NCI-H82 treated with DMSO at 0.1 percent for 48 hours (cell line): ENCODE measurements around the gene CREBBP.

Source experiments
- DNase-seq: peaks from one replicate; lab custom pipeline; 2025; ENCODE audit not compliant: unreplicated experiment; lab: John Stamatoyannopoulos, UW

The CREBBP gene

DNA sequence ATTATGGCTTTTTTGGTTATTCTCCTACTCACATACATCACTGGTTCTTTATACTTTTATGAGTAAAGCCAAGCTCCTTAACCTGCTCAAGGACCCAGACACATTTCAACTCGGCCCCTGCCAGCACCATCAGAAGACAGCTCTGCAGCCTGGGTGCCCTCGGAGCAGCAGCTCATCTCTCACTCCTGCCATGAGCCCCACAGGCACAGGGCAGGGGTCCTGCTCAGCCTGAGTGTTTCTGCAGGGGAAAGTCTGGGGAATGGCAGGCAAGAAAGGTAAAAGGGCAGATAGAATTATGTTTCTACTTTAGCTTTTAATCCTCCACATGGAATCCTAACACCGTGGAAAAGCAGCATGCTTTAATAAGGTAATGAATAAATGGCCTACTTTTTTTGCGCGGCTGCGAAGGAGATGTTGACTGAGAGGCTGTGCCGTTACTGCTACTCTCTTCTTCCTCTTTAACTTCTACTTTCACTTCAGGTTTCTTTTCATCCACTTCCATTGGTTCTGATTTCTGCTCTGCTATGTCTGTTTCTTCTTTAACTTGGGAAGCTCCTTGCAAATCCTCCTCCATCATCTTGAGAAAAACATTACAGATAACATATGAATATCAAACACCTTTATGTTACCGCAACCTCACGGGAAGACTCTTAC is 113.1 kb downstream of the CREBBP start:
- DNase-seq = no peak

DNA sequence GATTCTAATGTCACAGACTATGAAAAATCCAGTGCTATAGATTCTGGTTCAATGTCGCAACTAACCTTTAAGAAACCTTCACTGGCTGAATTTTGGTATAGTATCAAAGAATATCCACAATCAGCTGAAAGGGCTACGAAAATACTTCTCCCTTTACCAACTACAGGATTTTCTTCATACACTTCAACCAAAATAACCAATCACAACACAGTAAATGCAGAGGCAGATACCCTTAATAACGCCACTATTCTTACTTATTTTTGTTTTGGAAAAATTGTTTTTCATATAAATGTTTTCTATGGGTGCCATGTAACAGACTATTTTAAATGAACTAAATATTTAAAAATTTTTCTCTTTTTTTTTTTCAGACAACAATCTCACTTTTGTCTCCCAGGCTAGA is 114.3 kb downstream of the CREBBP start:
- no peak for DNase-seq

- DNase-seq = no peak
Observed at GRCh38 chr16:3764409-3764808, 116.1 kb downstream of the CREBBP start.

GRCh38 chr16:3762107-3762750 is 118.3 kb downstream of the CREBBP start:
- DNase-seq = no peak

DNA sequence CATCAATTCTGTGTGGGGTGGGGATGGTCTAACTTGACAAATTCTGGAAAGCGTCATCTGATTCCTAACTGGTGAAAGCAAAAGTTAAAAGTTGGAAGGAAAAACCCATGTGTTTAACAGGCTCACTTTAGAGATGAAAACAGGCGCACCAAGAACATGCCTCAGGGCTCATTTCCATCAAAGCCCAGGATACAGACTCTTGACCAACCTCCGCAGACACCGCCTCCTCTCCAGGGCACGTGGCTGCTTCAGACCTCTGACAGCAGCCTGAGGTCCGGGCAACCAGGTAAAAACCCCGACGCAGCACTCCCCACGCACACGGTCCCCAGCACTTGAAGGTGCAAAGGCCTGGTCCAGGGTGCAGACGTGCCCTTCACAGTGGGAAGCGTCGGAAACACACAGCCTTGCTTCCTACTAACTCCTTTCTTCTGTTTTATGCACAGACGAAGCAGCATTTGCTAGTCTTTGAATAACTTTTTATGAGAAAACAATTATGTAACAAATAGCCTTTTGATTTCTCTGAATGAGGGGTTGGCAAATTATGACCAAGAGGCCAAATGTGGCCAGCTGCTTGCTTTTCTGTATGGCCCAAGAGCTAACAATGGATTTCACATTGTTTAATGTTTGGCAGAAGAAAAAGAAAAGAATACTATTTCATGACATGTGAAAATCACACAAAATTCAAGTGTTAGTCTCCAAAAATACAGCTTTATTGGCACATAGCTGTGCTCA is 119.0 kb downstream of the CREBBP start:
- DNase-seq = no peak

GRCh38 chr16:3760518-3760917 is 120.0 kb downstream of the CREBBP start:
- no peak for DNase-seq

GRCh38 chr16:3759736-3760135 is 120.8 kb downstream of the CREBBP start:
- DNase-seq = no peak

DNA sequence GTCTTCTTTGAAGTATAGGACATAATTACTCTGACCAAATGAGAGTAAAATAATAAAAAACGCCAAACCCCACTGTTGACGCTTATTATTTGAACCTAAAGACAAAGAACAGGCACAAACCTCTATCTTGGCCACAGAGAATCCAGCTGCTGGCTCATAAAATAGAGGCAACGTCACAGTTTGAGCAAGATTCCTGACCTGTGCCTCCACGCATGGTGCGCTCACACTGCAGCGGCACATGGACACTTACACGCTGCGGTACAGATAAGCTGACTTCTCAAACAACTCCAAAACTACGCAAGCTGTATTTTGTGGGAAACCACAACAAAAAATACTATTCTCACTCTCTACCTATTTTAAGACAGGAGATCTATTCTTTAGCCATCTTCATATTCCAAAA is 124.4 kb downstream of the CREBBP start:
- DNase-seq = no peak

DNA sequence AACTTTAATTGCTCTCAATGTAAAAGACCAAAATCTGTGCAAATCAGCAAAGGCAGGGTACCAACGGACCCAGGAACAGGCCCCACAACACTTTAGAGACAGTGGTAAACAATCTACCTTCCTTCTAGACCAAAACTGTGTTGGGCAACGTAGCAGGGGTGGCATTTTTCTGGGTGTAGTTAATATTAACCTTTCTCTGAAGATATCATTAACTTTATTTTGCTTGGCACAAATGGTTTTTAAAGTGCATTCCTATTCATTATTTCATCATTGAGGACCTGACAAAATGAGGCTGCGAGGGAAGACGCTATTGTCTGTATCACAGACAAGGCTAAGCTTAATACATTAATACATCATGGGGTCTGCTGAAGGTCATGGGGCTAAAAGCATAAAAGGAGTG is 125.3 kb downstream of the CREBBP start:
- no peak for DNase-seq

DNA sequence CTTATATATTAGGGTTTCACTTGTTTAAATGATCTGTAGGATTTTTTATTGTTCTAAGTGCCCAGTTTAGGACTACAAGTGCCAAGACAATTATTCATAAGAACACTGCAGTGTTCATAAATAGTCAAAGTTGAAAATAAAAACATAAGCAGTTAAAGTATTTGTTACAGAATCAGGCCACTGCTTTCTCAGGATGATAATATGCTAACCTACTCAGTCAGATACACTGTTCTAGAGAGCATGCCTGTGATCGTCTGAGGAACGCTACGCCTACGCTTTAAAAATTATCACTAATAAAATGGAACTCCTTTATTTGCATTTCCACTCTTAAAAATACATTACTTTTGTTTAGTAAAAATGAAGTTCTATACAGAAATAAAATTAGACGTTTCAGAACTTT is 125.7 kb downstream of the CREBBP start:
- DNase-seq = no peak

DNA sequence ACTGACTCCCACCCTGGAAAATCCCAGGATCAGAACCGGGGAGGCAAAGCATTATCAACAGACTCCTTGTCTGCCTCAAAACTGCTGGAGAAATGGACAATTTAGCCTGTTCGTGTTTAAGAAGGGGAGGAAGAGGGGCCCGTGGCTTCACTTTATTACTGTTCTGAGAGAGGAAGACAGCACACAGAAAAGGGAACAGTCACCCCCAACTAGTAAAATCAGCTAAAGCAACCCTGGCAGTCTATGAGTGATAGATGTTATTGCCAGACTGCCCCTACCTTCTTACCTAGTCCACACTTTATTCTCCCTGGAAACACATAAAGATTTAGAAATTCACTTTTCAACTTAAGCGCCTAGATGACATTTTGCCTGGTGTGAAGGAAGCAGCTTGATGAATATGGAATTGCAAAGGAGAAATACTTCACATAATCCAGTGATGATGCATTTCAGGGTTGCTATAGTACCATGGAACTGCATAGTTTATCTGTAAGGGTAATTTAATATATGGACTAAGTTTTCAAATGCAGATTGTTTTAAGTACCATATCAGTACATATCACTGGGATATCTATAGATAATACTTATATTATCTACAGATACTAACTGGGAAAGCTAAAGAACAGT is 126.3 kb downstream of the CREBBP start:
- no peak for DNase-seq

DNA sequence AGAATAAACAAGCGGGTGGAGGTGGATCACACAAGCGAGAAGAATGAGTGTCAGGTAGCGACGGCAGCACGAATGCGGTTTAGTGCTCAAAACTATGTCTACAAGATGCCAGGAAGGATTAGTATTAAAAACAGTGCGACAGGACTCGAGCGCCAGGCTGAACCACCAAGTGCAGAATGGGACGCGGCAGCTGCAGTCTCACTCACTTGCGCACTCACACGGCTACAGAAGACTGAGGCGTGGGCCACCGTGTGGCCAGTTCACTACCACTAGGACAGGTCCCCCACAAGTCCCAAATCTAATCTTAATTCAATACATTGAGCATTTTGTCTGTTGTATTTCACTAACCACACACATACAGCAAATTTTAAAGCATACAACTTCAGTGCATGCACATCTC is 127.5 kb downstream of the CREBBP start:
- DNase-seq = no peak

DNA sequence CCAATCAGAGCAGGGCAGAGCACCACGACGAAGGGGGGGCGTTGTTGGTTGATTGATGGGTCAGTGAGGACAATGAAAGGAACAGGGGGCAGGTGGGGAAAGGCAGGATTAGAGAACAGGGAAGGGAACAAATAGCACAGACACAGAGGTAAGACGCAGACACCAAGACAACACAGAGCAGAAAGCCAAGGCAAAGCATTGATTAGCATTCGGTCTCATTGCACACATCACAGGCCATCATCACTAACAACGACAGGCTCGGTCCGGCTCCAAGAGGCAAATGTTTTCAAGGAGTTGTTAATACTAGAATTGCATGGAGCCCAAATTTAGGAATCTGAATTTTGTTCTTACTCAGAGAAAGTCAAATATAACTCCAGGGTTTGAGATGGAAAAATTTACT is 128.6 kb downstream of the CREBBP start:
- no peak for DNase-seq

DNA sequence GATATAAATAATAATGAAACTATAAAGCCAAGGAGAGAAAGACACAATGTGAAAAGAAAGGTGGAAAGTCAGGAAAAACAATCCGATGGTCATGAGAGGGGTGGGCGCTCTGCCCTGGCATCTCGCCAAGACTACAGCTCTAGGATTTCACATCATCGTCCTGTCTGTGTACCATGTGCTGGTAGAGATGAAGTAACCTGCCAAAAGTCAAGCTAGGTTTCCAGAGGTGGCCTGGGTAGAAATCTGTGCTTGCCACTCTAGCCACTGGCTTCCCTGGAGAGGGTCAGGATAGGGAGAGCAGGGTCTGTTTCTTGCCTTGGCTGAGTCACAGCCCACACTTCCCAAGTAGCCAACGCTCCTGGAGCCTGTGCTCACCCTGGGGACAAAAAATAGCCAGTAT is 132.2 kb downstream of the CREBBP start:
- DNase-seq = no peak

GRCh38 chr16:3745751-3746355 is 134.7 kb downstream of the CREBBP start:
- no peak for DNase-seq

- no peak for DNase-seq
Observed at GRCh38 chr16:3744018-3744417, 136.5 kb downstream of the CREBBP start.

DNA sequence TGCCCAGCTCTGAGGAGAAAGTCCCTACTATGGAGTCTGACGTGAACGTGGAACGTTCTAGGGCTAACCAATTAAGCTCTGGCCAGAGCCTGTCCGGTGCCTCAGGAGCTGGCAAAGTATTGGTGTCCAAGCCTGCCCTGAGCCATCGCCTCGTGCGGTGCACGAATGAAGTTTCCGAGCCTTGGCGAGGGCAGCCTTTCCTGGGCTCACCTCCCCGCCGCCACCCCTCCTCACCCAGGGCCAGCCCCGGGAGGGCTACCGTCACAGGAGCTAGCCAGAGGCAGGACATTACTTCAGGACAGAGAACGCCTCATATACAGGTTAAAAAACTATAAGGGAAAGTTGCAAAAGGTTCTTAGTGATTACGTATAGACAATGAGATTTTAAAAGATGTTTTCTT is 139.6 kb downstream of the CREBBP start:
- no peak for DNase-seq

- no peak for DNase-seq
Observed at GRCh38 chr16:3740186-3740585, 140.3 kb downstream of the CREBBP start.

GRCh38 chr16:3739636-3740035 is 140.9 kb downstream of the CREBBP start:
- no peak for DNase-seq

DNA sequence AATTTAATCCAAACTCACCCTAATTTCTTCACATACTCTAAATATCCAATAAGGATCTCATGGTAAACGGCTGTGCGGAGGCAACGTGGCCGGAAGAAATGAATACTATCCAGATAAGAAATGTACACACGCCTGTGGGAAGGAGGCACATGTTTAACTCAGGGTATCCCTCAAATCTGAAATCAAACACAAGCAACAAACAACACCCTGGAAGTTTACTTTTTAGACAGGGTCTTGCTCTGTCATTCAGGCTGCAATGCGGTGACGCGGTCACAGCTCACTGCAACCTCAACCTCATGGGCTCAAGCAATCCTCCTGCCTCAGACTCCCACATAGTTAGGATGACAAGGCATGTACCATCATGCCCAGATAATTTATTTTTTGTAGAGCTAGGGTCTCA is 142.0 kb downstream of the CREBBP start:
- DNase-seq = no peak

- DNase-seq = no peak
Observed at GRCh38 chr16:3738128-3738527, 142.4 kb downstream of the CREBBP start.

- DNase-seq = no peak
Observed at GRCh38 chr16:3737181-3737580, 143.3 kb downstream of the CREBBP start.
